ENCODE results near the gene ZBTB1.

- no peak for TF ChIP-seq POLR2A (IDR thresholded peaks at IDR 0.05)
- TF ChIP-seq CTCF (IDR thresholded peaks at IDR 0.05), result no peak
These were observed 11.1 kb upstream of the ZBTB1 start for GRCh38 chr14:64493455-64493854.

Data from breast epithelium (tissue), 3 donors.